Measurements from ENCODE around the gene LTBP3.

LTBP3 gene

DNA sequence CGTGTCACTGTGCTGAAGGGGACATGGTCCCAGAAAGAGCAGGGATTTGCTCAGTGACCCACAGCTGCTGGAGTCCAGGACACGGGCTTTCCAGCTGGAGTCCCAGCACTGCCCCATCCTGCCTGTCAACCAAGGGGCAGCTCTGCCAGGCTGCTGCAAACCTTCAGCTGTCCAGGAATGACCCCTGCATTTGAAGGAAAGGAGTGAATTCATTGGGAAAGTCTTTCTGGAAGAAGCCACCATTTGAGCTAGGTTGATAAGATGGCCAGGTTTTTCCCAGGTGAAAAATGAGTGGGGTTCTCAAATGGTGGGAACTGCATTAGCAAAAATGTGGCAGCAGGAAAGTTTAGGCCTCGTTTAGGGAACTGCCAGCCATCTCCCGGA is 28.1 kb upstream of the LTBP3 start:
- no peak for DNase-seq

DNA sequence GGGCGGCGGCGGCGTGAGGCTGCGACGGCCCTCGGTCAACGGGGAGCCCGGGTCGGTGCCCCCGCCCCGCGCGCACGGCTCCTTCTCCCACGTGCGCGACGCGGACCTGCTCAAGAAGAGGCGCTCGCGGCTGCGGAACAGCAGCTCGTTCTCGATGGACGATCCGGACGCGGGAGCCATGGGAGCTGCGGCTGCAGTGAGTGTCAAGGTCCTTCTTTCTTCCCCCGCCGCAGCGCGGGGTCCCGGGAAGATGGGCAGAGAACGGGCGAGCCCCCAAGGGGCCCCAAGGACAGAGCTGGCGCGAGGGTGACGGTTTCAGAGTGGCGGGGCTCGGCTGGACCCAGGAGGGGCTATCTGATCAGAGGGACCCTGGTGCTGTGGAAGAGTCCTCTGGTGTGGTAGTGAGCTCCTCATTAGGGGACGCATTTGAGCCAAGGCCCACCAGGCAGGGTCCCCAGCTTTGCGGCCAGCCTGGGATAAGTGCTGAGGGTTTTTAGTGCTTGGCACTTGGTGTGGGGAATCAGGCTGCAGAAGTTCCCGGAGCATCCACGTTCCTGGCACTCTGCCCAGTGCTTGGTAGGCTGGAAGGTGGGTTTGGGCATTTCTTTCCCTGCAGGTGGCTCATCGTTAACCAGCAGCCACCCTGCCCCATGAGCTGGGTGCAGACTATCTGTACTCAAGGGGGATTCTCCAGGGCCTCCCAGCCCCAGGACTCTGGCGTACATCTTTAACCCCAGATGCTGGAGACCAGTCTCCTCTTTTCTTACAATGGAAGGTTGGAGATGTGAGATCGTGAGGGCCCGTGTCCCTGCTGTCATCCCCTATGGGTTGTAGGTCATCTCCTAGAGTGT is 27.5 kb upstream of the LTBP3 start:
- no peak for DNase-seq

DNA sequence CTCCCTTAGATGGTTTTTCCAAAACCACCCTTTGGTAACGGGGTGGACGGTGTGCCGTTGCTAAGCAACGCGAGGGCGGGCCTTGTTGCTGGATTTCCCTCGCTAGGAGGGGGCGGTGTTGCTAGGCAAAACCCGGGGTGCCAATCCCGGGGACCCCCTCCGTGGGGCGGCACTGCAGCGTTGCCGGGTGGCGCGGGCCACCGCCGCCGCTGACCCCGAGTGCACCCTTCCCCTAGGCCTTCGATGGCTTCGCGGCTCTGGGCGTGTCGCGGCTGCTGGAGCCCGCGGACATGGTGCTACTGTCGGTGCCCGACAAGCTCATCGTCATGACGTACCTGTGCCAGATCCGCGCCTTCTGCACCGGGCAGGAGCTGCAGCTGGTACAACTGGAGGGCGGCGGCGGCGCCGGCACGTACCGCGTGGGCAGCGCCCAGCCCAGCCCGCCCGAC is 26.6 kb upstream of the LTBP3 start:
- peak in 19 of 51 donors; percentile 9 to 67 (median 28) for DNase-seq

DNA sequence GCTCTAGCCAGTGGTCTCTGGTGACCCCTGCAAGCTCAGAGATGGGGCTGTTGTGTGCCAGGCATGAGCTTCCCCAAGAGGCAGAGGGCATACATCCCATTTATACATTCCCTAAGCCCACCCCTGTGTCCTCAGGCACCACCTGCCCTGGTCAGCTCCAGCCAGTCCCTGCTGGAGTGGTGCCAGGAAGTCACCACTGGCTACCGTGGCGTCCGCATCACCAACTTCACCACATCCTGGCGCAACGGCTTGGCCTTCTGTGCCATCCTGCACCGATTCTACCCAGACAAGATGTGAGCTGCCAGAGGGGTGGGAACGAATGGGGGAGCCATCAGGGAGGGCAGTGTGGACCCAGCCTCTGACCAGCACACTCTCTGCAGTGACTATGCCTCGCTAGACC is 25.9 kb upstream of the LTBP3 start:
- DNase-seq = no peak

DNA sequence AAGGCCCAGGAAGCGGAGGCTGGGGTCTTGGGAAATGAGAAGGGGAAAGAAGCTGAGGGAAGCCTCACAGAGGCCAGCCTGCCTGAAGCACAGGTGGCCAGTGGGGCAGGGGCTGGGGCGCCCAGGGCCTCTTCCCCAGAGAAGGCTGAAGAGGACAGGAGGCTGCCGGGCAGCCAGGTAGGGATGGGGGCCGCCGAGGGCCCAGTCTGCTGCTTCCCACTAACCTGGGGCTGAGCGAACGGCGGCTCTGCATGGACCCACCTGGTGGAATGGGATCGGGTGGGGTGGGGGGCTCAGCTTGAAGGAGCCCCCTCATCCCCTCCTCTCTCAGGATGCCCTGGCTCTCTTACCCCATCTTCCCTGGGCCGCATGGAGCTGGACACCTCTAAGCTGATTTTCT is 25.4 kb upstream of the LTBP3 start:
- no peak for DNase-seq

DNA sequence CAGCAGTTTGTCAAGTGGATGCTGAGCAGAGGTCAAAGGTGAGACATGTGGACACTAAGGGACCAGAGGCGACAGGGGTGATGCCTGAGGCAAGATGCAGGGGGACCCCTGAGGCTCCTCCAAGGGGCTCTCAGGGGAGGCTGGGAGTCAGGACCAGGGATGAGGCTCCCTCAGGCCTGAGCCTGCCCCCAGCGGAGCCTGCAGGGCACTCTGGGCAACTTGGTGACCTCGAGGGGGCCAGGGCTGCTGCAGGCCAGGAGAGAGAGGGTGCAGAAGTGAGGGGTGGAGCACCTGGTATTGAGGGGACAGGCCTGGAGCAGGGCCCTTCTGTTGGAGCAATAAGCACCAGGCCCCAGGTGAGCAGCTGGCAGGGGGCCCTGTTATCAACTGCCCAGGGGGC is 23.8 kb upstream of the LTBP3 start:
- DNase-seq = no peak

DNA sequence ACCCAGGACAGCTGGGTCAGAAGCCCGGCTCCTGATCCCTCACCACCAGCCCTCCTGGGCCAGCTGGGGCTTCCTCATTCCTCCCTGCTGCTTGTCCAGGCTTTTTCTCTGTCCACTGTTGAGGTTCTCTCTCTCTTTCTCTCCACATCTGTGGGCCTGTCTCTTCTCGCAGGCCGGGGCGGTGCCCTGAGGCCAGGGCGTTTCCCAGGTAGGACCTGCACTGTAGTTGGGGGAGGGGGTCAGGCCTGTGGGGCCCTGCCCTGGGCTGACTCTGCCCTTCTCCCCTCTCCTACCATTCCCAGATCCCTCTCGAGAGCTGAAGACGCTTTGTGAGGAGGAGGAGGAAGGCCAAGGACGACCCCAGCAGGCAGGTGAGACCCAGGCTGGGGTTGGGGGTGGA is 22.6 kb upstream of the LTBP3 start:
- no peak for DNase-seq

DNA sequence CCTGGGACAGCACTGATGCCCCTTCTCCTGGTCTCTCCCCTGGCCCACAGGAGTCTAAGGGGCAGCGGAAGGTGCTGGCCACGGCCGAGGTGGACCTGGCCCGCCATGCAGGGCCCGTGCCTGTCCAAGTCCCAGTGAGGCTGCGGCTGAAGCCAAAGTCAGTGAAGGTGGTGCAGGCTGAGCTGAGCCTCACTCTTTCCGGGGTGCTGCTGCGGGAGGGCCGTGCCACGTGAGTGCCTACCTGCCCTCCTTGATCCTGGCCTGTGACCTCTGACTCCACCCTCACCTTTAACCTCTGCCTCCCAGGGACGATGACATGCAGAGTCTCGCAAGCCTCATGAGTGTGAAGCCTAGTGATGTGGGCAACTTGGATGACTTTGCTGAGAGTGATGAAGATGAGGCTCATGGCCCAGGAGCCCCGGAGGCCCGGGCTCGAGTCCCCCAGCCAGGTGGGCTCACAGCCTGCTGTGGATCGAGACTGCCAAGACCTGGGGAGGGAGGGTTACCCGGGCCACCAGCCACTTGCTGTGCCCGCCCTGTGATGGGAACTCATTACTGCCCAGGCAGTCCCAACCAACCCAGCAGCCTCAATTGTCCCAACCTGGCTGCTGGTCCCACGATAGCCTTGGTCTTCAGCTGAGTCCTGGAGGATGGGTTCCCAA is 22.0 kb upstream of the LTBP3 start:
- DNase-seq = no peak

DNA sequence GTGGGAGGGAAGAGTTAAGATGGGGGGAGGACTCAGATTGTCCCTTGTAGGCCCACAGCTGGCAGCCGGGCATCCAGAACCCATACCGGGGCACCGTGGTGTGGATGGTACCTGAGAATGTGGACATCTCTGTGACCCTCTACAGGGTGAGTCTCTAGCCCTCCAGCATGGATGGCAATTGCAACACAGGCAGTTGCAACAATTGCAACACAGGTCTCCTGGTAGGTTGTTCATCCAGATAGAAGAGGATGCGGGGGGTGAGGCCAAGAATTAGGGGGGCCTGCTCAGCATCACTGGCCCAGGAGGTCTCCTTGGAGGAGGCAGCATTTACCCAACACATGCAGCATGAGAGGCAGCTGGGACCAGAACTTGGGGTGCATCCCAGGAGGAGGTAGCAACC is 21.1 kb upstream of the LTBP3 start:
- DNase-seq = no peak

DNA sequence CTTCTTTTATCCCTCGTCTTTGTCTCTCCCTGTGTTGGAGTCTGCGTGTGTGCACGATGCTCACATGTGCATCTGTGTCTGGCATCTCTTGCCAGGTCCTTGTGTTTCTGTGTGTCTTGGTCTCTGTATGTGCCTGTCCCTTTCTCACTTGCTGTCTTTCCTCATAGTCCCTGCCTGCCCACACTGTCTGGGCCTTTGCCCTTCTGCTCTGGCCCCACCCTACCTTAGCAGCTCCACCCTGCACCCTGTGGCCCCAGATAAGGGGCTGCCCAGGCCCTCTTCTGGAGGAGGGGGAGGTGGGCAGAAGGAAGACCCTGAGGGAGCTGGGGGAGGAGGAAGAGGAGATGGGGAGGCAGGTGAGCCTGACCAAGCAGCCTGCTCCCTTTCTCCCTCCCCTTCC is 20.5 kb upstream of the LTBP3 start:
- no peak for DNase-seq

DNA sequence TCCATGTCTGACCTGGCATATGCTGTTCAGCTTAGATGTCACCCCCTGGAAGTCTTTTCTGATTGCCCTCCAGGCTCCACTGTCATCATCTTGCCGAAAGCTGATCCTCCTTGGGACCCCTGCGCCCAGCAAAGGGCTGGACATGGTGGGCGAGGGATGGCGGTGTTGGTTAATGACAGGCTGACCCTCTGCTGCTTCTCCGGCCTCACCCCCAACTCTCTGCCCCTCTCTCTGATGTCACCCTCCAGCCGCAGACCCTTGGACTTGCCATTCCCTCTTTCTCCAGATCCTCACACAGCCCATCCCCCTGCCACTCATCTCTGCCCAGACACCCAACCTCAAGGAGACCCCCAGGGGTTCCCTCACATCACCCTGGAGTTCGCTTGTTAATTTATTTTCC is 20.0 kb upstream of the LTBP3 start:
- no peak for DNase-seq

DNA sequence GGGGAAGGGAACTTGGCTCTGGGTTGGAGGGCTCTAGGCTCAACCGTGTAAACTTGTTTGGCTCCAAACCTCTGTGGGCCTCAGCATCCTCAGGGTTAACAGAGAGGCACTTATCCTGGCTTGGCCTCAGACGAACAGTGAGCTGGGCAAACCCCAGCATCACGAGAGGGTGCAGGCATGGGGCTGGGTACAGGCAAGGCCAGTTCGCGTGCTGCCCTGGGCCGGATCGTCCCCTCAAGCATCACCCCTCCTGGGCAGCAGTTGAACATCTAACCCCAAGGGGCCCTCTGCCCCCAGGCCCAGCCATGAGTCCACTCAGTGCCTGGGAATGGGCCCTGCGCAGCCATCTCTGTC is 19.6 kb upstream of the LTBP3 start:
- DNase-seq = no peak

DNA sequence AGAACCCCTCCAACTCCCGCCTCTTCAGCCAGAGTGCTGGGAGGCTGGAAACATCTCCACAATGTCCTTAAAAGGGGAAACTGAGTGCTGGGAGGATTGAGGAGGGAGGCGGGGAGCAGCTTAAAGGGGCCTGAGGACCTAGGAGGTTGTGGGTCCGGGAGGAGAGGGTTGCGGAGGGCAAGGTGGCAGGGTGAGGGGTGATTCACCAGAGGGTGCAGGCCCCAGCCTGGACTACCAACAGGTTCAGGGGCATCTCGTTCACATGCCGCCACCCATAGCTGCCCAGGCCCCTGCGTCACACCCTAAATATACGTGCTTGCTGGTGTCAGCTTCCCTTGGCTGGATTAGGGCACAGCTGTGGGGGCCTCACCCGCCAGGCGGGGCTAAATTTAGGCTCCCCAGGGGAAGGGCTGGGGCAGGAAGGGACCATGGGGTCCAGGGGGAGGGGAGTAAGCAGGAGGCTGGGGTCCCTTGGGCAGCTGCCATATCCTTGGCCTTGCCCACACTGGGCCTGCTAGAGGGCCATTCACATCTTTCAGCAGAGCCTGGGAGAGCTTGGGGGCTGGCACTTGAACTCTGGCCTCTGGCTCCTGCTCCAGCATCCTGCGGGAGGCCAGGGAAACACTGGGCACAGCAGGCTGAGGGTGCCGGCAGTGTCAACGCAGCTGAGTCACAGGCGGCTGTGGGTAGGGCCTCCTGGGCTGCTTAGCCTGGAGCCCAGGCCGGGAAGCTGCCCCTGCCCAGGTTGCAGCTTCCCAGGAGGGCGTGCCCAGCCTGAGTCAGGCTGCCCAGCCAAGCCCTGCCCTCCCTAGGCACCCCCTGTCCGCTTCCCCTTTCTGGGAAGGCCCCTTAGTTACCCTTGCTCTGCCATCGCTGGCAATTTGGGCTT is 19.0 kb upstream of the LTBP3 start:
- DNase-seq = peak in 5 of 51 donors; percentile 12 to 54 (median 17)

DNA sequence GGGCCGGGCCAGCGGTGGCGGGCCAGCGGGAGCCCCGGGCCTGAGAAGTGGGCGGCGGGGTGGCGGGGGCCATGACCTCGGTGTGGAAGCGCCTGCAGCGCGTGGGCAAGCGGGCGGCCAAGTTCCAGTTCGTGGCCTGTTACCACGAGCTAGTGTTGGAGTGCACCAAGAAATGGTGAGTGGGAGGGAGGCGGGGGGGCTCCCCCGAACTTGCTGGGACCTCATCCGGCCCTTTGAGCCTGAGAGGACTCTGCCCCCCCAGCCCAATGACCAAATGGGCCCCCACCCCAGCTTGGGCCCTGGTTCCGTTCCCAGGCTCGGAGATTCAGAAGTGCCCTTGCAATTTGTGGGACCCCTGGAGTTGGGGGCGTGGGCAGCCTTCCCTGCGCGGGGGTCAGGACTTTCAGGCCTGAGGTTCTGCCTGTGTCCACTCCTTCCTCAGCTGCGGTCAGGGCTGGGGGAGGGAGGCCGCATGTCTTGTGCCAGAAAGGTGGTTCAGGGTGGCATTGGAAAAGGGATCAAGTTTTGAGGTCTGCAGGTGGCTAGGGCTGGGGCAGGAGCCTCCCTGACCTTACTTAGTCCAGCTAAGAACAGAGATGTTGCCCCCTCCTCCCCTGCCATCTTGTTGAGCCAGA is 18.2 kb upstream of the LTBP3 start:
- no peak for DNase-seq

DNA sequence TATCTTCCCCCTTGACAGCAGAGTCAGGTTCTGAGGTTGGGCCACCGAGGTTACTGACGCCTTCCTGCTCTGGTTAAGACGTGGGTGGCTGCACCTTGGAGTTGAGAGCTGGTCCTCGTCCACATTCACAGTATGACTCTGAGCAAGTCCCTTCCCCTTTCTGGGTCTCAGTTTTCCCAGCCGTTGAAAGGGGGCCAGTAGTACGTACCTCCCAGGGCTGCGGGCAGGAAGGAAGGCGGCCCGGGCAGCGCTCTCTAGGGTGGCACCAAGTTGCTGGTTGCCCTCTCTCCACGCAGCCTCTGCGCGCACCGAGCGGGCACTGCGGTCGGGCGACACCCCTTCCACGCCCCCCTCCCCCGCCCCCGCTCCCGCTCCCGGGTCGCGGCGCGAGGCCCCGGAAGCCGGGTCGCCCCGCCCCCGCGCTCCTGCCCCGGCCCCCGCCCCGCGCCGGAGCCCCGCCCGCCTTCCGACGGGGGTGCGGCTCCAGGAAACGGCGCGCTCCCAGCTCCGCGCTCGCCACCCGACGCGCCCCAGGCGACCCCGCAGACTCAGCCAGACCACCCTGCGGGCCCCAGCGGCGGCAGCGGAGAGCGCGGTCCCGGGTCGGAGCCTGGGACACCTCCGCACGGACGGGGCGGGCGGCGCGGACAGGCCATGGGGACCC is 17.5 kb upstream of the LTBP3 start, which contains the start of gene EHBP1L1:
TSS of gene EHBP1L1 (plus strand) at position 486 of the 664 bp plus-strand sequence. CDS start 250 bp downstream, outside the sequence.
- peak in 5 of 51 donors; percentile 14 to 42 (median 20) for DNase-seq

DNA sequence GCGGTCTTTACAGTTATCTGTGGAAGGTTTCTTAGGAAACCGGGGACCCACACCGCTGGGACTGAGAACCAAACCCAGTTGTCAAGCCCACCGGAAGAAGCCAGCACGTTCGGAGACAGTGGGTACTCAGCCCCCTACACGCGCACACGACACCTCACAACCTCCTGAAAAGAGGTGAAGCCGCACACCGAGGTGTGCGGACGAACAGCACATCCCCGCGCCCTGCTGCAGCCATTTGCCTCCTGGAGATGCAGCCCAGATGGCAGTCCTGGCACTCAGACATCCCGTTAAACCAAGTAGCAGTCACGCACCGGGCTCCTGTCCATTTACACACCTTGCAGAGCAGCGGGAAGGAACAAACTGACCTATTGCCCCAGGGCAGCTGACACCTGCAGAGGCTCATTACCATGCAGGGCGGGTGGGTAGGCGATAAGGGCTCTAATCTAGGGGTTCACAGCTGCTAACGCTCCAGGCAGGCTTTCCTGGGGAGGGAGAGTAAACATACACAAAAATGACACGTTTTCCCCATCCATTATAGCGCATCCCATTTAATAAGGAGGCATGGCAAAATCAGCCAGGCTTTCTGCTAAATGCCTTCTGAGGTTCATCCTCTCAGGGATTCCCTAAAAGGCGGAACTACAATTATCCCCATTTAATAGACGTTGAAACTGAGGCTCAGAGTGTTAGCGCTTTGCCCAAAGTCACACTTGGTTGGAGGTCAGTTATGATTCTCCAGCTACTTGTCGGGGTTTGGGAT is 16.8 kb upstream of the LTBP3 start:
- DNase-seq = no peak

DNA sequence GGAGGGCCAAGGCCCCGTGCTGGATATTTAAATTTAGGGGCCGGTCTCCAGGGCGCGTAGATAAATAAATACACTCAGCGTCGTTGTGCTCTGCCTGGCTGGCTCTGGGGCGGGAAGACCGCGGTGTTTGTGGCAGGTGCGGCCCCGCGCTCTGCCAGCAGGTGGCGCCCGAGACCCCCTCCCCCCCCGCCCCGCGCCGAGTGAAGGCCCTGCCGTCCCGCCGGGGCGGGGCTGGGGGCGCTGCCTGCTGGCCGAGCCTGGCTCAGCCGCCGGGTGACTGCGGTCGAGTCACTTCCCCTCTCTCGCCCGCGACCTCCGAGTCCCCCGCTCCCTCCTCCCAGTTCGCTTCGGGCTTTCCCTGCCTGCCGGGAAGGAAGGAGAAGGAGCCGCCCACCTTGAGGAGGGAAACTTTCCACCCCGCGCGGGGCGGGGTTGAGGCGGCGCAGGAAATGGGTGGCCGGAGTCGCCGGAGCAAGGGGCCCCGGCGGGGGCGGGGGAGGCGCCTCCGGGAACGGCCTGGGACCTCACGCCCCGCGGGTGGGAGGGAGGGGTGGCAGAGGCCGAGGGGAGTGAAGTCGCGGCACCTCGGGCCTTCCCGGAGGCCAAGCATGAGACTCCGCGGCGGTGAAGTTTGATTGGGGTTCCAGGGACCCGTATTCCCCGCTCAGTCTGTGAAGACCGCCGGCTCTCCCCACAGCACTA is 16.1 kb upstream of the LTBP3 start:
- DNase-seq = peak in 48 of 51 donors; percentile 35 to 88 (median 66)

DNA sequence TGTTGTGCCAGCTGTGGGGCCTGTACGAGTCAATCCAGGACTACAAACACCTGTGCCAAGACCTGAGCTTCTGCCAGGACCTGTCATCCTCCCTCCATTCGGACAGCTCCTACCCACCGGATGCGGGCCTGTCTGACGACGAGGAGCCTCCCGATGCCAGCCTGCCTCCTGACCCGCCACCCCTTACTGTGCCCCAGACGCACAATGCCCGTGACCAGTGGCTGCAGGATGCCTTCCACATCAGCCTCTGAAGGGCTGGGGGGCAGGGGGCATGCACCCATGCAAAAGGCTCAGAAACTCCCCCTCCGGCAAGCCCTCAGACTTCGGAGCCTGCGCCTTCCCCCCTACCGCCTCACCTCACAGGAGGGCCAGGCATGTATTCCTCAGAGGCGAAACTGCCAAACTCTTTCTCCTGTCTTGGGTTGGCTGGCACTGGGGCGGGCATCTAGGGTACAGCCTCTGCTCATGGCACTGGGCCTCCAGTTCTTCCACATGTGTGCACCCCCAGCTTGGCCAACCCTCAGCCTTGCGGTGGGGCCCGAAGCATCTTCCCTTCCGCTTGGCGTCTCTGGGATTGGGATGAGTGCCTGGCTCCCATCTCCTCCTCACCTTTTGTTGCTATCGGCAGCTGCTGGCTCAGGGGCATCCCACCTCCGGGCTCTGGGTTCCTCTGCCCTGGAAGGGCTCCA is 15.4 kb upstream of the LTBP3 start:
- DNase-seq = no peak

Measured in hypothalamus (tissue), 51 donors.